HepG2 (cell line): ENCODE data around the gene IQCE.

Experiments used
- CTCF ChIP-seq: sonication (generic); formaldehyde crosslinking; IDR thresholded peaks from 2 replicates; pipeline ENCODE4 v1.5.0; 2020; ENCODE audit warnings: mild to moderate bottlenecking, missing genetic modification reagents, moderate library complexity
- PHF8 ChIP-seq: sonication (generic); formaldehyde crosslinking; IDR thresholded peaks from 2 replicates; pipeline ENCODE4 v1.5.0; 2020; ENCODE audit warnings: missing genetic modification reagents
- ZNF274 ChIP-seq: sonication (generic); formaldehyde crosslinking; IDR thresholded peaks from 2 replicates; pipeline ENCODE4 v1.5.1; 2020; ENCODE audit warnings: mild to moderate bottlenecking, missing genetic modification reagents
- ZNF558 ChIP-seq: sonication (generic); formaldehyde crosslinking; IDR thresholded peaks from 2 replicates; pipeline ENCODE4 v1.9.0; 2022; ENCODE audit warnings: mild to moderate bottlenecking, missing genetic modification reagents, borderline replicate concordance
- ZNF7 ChIP-seq: IDR thresholded peaks from 2 replicates; pipeline ENCODE4 v1.6.1; 2016; ENCODE audit warnings: missing biosample characterization, missing genetic modification reagents

GRCh38 chr7:2564970-2565540, 6.3 kb downstream of the IQCE start:
- TF ChIP-seq ZNF558 (CRISPR knock-in tag), result no peak
- no peak for TF ChIP-seq PHF8
- no peak for TF ChIP-seq ZNF274
- no peak for TF ChIP-seq ZNF7 (CRISPR knock-in tag)
- no peak for TF ChIP-seq CTCF
